GM12878 (cell line): ENCODE results near the gene CDH20.

Experiments used
- CHD2 ChIP-seq: IDR thresholded peaks from 2 replicates; pipeline ENCODE4 v1.6.1; 2011; ENCODE audit warnings: low read depth, low read length, improper control_type of control experiment, borderline replicate concordance
- HDAC2 ChIP-seq: fragments of 200-600 bp; sonication (generic); IDR thresholded peaks from 2 replicates; pipeline ENCODE4 v1.6.1; 2017
- TF ChIP-seq, protein P1 (sequence below): fragments of 450-650 bp; IDR thresholded peaks from 2 replicates; pipeline ENCODE4 v1.6.1; 2016; ENCODE audit warnings: mild to moderate bottlenecking
- TF ChIP-seq, protein P2 (sequence below), 3 experiments: IDR thresholded peaks in 2 of 3; conservative IDR thresholded peaks in 1 of 3; 2 replicates each; pipeline ENCODE4 v1.5.1; 2011; ENCODE audit warnings: low read depth in 3 of 3, low read length in 3 of 3, mild to moderate bottlenecking in 3 of 3, control low read depth in 2 of 3, moderate library complexity in 2 of 3, inconsistent platforms in 1 of 3, mixed read lengths in 1 of 3; ENCODE audit not compliant: control insufficient read depth in 2 of 3, insufficient read depth in 1 of 3; ENCODE audit errors: extremely low read depth in 1 of 3
- TF ChIP-seq, protein P3 (sequence below): fragments of 450-650 bp; IDR thresholded peaks from 2 replicates; pipeline ENCODE4 v1.6.1; 2017; ENCODE audit warnings: mild to moderate bottlenecking, moderate library complexity
- TF ChIP-seq, protein P4 (sequence below): IDR thresholded peaks from 2 replicates; pipeline ENCODE4 v1.6.1; 2012; ENCODE audit warnings: mild to moderate bottlenecking, low read depth, low read length

DNA sequence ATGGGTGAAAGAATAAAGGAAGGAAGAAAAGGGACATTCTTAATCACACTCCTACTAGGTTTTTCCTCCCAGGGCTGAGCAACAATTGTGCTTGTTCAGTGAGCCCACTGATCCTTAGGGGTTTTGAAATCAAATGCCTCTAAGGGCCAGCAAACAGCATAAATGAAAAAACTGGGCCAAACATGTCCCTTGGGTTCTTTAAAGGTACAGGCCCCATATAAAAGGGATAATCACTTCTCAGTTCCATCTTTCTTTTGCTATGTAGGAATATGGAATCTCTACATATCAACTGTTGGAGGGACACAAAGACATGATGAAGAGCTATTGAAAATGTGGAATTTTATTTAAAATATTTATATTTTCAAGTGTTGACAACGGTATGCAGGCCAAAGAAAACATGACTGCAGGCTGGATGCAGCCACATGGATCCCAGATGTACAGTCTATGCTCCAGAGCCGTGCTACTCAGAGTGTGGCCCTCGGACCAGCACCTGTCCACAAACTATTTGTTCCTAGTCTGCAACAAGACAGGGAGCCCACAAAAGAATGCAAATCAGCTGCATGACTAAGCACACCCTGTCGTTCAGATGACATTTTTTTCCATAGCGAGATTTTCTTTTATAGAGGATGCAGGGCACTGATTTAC, 110.0 kb downstream of the CDH20 start:
- no peak for TF ChIP-seq CHD2
- TF ChIP-seq, protein P1, sequence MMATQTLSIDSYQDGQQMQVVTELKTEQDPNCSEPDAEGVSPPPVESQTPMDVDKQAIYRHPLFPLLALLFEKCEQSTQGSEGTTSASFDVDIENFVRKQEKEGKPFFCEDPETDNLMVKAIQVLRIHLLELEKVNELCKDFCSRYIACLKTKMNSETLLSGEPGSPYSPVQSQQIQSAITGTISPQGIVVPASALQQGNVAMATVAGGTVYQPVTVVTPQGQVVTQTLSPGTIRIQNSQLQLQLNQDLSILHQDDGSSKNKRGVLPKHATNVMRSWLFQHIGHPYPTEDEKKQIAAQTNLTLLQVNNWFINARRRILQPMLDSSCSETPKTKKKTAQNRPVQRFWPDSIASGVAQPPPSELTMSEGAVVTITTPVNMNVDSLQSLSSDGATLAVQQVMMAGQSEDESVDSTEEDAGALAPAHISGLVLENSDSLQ: no peak
- TF ChIP-seq, protein P2, sequence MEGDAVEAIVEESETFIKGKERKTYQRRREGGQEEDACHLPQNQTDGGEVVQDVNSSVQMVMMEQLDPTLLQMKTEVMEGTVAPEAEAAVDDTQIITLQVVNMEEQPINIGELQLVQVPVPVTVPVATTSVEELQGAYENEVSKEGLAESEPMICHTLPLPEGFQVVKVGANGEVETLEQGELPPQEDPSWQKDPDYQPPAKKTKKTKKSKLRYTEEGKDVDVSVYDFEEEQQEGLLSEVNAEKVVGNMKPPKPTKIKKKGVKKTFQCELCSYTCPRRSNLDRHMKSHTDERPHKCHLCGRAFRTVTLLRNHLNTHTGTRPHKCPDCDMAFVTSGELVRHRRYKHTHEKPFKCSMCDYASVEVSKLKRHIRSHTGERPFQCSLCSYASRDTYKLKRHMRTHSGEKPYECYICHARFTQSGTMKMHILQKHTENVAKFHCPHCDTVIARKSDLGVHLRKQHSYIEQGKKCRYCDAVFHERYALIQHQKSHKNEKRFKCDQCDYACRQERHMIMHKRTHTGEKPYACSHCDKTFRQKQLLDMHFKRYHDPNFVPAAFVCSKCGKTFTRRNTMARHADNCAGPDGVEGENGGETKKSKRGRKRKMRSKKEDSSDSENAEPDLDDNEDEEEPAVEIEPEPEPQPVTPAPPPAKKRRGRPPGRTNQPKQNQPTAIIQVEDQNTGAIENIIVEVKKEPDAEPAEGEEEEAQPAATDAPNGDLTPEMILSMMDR (IDR thresholded peaks at IDR 0.05 in 2 of 3, conservative IDR thresholded peaks at IDR 0.05 in 1 of 3; ENCODE audit: control insufficient read depth in 2 of 3, extremely low read depth in 1 of 3, insufficient read depth in 1 of 3, low read depth in 3 of 3, low read length in 3 of 3): no peak
- TF ChIP-seq, protein P3, sequence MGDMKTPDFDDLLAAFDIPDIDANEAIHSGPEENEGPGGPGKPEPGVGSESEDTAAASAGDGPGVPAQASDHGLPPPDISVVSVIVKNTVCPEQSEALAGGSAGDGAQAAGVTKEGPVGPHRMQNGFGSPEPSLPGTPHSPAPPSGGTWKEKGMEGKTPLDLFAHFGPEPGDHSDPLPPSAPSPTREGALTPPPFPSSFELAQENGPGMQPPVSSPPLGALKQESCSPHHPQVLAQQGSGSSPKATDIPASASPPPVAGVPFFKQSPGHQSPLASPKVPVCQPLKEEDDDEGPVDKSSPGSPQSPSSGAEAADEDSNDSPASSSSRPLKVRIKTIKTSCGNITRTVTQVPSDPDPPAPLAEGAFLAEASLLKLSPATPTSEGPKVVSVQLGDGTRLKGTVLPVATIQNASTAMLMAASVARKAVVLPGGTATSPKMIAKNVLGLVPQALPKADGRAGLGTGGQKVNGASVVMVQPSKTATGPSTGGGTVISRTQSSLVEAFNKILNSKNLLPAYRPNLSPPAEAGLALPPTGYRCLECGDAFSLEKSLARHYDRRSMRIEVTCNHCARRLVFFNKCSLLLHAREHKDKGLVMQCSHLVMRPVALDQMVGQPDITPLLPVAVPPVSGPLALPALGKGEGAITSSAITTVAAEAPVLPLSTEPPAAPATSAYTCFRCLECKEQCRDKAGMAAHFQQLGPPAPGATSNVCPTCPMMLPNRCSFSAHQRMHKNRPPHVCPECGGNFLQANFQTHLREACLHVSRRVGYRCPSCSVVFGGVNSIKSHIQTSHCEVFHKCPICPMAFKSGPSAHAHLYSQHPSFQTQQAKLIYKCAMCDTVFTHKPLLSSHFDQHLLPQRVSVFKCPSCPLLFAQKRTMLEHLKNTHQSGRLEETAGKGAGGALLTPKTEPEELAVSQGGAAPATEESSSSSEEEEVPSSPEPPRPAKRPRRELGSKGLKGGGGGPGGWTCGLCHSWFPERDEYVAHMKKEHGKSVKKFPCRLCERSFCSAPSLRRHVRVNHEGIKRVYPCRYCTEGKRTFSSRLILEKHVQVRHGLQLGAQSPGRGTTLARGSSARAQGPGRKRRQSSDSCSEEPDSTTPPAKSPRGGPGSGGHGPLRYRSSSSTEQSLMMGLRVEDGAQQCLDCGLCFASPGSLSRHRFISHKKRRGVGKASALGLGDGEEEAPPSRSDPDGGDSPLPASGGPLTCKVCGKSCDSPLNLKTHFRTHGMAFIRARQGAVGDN: no peak
- TF ChIP-seq HDAC2: no peak
- TF ChIP-seq, protein P4, sequence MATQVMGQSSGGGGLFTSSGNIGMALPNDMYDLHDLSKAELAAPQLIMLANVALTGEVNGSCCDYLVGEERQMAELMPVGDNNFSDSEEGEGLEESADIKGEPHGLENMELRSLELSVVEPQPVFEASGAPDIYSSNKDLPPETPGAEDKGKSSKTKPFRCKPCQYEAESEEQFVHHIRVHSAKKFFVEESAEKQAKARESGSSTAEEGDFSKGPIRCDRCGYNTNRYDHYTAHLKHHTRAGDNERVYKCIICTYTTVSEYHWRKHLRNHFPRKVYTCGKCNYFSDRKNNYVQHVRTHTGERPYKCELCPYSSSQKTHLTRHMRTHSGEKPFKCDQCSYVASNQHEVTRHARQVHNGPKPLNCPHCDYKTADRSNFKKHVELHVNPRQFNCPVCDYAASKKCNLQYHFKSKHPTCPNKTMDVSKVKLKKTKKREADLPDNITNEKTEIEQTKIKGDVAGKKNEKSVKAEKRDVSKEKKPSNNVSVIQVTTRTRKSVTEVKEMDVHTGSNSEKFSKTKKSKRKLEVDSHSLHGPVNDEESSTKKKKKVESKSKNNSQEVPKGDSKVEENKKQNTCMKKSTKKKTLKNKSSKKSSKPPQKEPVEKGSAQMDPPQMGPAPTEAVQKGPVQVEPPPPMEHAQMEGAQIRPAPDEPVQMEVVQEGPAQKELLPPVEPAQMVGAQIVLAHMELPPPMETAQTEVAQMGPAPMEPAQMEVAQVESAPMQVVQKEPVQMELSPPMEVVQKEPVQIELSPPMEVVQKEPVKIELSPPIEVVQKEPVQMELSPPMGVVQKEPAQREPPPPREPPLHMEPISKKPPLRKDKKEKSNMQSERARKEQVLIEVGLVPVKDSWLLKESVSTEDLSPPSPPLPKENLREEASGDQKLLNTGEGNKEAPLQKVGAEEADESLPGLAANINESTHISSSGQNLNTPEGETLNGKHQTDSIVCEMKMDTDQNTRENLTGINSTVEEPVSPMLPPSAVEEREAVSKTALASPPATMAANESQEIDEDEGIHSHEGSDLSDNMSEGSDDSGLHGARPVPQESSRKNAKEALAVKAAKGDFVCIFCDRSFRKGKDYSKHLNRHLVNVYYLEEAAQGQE: no peak
